Middle frontal gyrus (tissue), 1 donor: ENCODE data around the gene ZNF544.
"Not testable (repeated sequence)": the region's sequence is repeated elsewhere in the genome, so short reads cannot be mapped to it uniquely, and the experiment has no call there.

ENCODE experiments used
- DNase-seq: peaks from one replicate; pipeline ENCODE4 v3.0.0-alpha.2; 2015; ENCODE audit warnings: low spot score; ENCODE audit errors: extremely low spot score

ZNF544 gene

DNA sequence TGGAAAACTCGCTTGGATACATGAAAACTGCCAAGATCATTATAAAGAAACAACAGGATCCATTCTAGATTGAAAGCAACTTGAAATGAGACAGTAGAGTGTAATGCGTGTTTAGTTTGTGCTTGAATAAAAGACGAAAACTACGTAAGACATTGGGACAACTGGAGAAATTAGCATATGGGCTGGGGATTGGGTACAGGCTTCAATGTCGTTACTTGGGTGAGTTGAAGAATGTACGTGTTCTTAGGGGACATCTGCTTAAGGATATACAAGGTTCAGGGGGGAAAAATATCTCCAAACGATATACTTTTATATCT, 76.0 kb downstream of the ZNF544 start:
- no peak for DNase-seq

DNA sequence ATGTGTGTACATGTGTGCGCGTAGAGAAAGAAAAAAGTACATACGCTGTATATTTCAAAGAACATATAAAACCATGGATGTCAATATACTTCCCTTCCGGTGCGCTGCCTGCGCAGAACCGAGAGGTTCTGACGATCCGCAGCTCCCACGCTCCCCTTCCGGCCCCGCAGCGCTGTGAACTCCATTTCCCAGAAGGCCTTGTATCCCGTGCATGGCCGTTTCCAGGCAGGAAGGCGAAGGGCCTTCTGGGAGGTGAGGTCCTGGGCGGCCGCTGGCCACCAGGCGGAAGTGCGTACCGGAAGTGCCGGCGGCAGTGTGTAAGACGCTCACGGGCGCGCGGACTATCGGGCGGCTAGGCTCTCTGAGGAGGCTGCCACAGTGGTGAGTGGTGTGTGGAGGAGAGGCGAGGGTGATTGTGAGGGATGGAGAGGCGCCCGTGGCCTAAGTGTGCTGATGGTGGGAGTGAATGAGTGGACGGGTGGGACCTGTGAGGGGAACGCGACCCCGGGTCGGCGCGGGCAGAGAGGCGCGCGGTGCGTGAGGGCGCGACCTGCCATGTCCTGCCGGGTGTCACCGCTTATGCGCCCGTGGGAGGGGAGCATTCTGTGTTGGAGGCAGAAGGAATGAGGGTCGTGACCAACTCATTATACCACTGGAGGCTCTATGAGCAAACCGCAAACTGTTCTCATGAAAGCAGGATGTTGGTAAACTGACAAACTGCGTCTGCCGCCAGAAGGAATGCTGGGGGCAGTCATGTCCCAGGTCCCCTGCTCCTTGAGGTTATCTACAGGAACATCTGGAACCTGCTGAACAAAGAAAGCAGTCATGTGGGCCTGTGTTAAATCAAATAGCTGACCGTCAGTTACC, 76.6 kb downstream of the ZNF544 start, which contains the start of gene ERVK3-1:
Gene ERVK3-1 (plus strand): TSS at position 313 of the 867 bp plus-strand sequence. CDS start 6,792 bp downstream, outside the sequence.
- DNase-seq: peak; percentile 97

DNA sequence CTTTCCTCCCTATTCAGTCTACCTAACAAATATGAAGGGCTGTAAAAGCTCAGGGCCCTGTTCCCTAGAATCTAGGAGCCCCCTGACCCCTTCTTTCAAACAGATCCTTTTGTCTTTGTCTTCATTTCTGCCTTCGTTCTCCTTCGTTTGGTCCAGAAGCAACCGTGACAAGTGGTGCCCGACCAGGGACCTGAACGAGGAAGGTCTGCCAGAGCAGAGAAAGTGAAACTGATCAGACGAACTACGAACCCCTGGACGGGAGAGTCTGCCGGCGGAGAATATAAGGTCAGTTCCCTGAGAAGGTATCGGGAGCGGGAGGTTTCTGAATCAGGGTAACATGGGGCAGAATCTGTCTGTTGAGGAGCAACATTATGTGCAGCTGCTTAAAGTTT, 77.2 kb downstream of the ZNF544 start:
- no peak for DNase-seq

DNA sequence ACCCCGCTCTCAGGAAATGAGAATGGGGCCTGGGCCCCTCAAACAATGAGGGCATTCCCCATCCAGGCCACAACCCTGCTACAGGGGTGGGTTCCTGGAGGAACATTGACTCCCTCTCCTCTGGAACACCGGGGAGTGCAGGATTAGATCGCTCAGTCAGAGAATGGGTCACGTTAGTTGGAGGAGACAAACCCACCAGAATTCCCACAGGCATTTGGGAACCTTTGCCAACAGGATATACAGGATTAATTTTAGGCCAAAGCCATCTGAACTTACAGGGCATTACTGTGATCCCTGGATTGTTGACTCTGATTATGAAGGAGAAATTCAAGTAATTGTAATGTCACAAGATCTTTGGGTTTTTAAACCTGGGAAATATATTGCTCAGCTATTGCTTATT, 79.0 kb downstream of the ZNF544 start:
- no peak for DNase-seq

DNA sequence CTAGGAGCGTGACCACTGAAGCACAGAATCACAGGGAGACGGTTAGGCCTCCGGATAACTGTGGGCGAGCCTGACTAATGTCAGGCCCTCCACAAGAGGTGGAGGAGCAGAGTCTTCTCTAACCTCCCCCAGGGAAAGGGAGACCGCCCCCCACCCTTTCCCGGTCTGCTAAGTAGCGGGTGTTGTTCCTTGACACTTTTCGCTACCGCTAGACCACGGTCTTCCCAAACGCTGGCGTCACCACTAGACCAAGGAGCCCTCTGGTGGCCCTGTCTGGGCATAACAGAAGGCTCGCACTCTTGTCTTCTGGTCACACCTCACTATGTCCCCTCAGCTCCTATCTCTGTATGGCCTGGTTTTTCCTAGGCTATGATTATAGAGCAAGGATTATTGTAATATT, 82.0 kb downstream of the ZNF544 start:
- not testable (repeated sequence) for DNase-seq

DNA sequence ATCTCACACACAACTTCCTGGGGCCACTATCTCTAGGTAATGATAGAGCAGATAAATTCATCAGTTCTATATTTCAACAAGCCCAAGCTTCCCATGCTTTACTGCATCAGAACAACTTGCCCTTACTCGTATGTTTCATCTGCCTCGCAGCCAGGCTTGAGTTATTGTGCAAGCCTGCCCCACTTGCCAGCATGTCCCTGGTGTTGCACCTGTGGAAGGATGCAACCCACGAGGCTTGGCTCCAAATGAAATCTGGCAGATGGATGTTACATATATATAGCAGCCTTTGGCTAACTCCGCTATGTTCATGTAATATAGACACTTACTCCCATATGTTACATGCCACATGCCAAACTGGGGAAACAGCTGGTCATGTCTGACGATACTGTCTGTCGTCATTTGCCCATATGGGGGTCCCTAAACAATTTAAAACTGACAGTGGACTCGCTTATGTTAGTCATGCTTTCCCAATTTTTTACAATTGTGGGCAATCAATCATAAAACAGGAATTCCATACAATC, 82.7 kb downstream of the ZNF544 start:
- DNase-seq: peak; percentile 9
